HEK293 (cell line): ENCODE data around the gene FER1L5.

Experiments
- AEBP2 ChIP-seq: fragments of 450-650 bp; formaldehyde crosslinking; IDR thresholded peaks from 2 replicates; pipeline ENCODE4 v1.5.1; 2016; ENCODE audit warnings: missing biosample characterization, missing genetic modification characterization, borderline replicate concordance
- KLF10 ChIP-seq: fragments of 450-650 bp; IDR thresholded peaks from 2 replicates; pipeline ENCODE4 v1.5.1; 2018; ENCODE audit warnings: missing biosample characterization, mild to moderate bottlenecking, missing genetic modification characterization
- KLF7 ChIP-seq: fragments of 450-650 bp; formaldehyde crosslinking; IDR thresholded peaks from 2 replicates; pipeline ENCODE4 v1.5.1; 2016; ENCODE audit warnings: missing biosample characterization, missing genetic modification characterization, borderline replicate concordance
- MZF1 ChIP-seq: fragments of 450-650 bp; formaldehyde crosslinking; IDR thresholded peaks from 2 replicates; pipeline ENCODE4 v1.5.1; 2017; ENCODE audit warnings: missing biosample characterization, missing genetic modification characterization, borderline replicate concordance
- REPIN1 ChIP-seq: fragments of 450-650 bp; formaldehyde crosslinking; IDR thresholded peaks from 2 replicates; pipeline ENCODE4 v1.5.1; 2017; ENCODE audit warnings: missing biosample characterization, missing genetic modification characterization, low read depth
- YY1 ChIP-seq: fragments of 450-650 bp; formaldehyde crosslinking; IDR thresholded peaks from 2 replicates; pipeline ENCODE4 v1.5.1; 2018; ENCODE audit warnings: missing biosample characterization, missing genetic modification characterization
- ZBTB11 ChIP-seq: fragments of 450-650 bp; formaldehyde crosslinking; conservative IDR thresholded peaks from 2 replicates; pipeline ENCODE4 v1.5.1; 2016; ENCODE audit warnings: low read depth, missing biosample characterization, missing genetic modification characterization
- ZBTB44 ChIP-seq: fragments of 450-650 bp; IDR thresholded peaks from 2 replicates; pipeline ENCODE4 v1.5.1; 2018; ENCODE audit warnings: missing biosample characterization, mild to moderate bottlenecking, missing genetic modification characterization
- ZFP37 ChIP-seq: fragments of 450-650 bp; formaldehyde crosslinking; IDR thresholded peaks from 2 replicates; pipeline ENCODE4 v1.5.1; 2016; ENCODE audit warnings: missing biosample characterization, missing genetic modification characterization
- ZNF112 ChIP-seq: fragments of 450-650 bp; formaldehyde crosslinking; IDR thresholded peaks from 2 replicates; pipeline ENCODE4 v1.5.0; 2017; ENCODE audit warnings: missing biosample characterization, missing genetic modification characterization
- ZNF133 ChIP-seq: fragments of 450-650 bp; formaldehyde crosslinking; IDR thresholded peaks from 2 replicates; pipeline ENCODE4 v1.5.1; 2016; ENCODE audit warnings: missing biosample characterization, missing genetic modification characterization
- ZNF148 ChIP-seq: fragments of 450-650 bp; formaldehyde crosslinking; IDR thresholded peaks from 2 replicates; pipeline ENCODE4 v1.5.0; 2017; ENCODE audit warnings: missing biosample characterization, missing genetic modification characterization, borderline replicate concordance
- ZNF169 ChIP-seq: fragments of 450-650 bp; formaldehyde crosslinking; IDR thresholded peaks from 2 replicates; pipeline ENCODE4 v1.5.1; 2016; ENCODE audit warnings: missing biosample characterization, missing genetic modification characterization
- ZNF214 ChIP-seq: fragments of 450-650 bp; formaldehyde crosslinking; IDR thresholded peaks from 2 replicates; pipeline ENCODE4 v1.5.1; 2017; ENCODE audit warnings: missing biosample characterization, mild to moderate bottlenecking, missing genetic modification characterization, borderline replicate concordance
- ZNF274 ChIP-seq, 2 experiments: fragments of 200-500 bp in 1 of 2; fragments of 450-650 bp in 1 of 2; sonication (Bioruptor generic) in 1 of 2; formaldehyde crosslinking in 1 of 2; IDR thresholded peaks; 2 replicates each; pipeline versions ENCODE4 v1.5.1 to v1.6.1; 2014 to 2016; ENCODE audit warnings: borderline replicate concordance in 1 of 2, inconsistent platforms in 1 of 2, low read length in 1 of 2, missing biosample characterization in 1 of 2, missing genetic modification characterization in 1 of 2
- ZNF37A ChIP-seq: fragments of 450-650 bp; IDR thresholded peaks from 2 replicates; pipeline ENCODE4 v1.5.1; 2018; ENCODE audit warnings: missing biosample characterization, missing genetic modification characterization
- ZNF660 ChIP-seq: fragments of 450-650 bp; IDR thresholded peaks from 2 replicates; pipeline ENCODE4 v1.5.1; 2018; ENCODE audit warnings: missing biosample characterization, mild to moderate bottlenecking, missing genetic modification characterization
- ZSCAN16 ChIP-seq: fragments of 450-650 bp; formaldehyde crosslinking; IDR thresholded peaks from 2 replicates; pipeline ENCODE4 v1.5.1; 2016; ENCODE audit warnings: missing biosample characterization, missing genetic modification characterization
- TF ChIP-seq, protein P1 (sequence below): fragments of 450-650 bp; formaldehyde crosslinking; IDR thresholded peaks from 2 replicates; pipeline ENCODE4 v1.5.1; 2016; ENCODE audit warnings: missing biosample characterization, missing genetic modification characterization, borderline replicate concordance
- TF ChIP-seq, protein P2 (sequence below): IDR thresholded peaks from 2 replicates; pipeline ENCODE4 v1.6.1; 2011; ENCODE audit warnings: mild to moderate bottlenecking, low read depth, low read length, borderline replicate concordance

Gene FER1L5

DNA sequence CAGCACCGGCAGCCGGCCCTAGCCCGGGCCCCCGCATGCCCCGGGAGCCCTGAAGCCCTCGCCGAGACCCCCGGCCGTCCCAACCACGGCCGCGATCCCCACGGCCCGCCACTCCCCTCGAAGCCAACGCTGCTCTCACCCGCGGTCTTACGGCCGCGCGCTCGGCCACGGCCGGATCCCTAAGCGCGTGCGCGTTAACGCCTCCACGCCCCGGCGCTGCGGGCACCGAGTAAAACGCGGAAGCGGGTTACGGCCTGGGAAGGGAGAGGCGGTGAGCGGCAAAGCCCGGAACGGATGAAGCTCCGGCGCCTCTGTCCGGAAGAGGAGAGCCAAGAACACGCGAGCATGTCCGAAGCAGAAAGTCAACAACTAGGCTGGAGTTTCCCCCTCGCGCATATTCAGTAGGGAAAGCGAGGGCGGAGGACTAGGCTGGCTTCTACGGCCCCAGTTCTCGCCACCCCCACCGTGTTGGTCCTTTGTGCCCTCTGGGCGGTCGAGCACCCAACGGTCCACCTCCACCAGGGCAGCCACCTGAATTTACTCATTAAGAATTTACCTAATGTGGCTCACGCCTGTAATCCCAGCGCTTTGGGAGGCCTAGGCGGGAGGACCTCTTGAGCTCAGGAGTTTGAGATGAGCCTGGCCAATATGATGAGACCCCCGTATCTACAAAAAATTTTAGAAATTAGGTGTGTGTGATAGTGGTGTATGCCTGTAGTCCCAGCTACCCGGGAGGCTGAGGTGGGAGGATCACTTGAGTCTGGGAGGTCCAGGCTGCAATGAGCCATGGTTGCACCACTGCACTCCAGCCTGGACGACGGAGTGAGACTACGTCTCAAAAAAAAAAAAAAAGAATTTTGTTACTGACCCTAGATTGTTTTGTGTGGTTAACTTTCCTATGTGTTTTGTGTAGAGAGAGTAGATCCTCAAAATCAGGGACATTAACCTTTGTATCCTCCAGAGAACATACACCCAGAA lies 4.1 kb upstream of the FER1L5 start, which contains the start of gene KANSL3 (continued):
- no peak for TF ChIP-seq MZF1
- TF ChIP-seq ZNF169: no peak
- TF ChIP-seq ZNF133 (tag by site-specific recombination): no peak
- TF ChIP-seq ZNF660 (tag by site-specific recombination): peak; percentile 97
- no peak for TF ChIP-seq ZNF112 (tag by site-specific recombination)
- TF ChIP-seq ZBTB11: peak; percentile 51; the same call in 1 of the 2 replicates
- peak; percentile 68; the same call in 1 of the 2 replicates for TF ChIP-seq ZBTB44
- TF ChIP-seq, protein P1, sequence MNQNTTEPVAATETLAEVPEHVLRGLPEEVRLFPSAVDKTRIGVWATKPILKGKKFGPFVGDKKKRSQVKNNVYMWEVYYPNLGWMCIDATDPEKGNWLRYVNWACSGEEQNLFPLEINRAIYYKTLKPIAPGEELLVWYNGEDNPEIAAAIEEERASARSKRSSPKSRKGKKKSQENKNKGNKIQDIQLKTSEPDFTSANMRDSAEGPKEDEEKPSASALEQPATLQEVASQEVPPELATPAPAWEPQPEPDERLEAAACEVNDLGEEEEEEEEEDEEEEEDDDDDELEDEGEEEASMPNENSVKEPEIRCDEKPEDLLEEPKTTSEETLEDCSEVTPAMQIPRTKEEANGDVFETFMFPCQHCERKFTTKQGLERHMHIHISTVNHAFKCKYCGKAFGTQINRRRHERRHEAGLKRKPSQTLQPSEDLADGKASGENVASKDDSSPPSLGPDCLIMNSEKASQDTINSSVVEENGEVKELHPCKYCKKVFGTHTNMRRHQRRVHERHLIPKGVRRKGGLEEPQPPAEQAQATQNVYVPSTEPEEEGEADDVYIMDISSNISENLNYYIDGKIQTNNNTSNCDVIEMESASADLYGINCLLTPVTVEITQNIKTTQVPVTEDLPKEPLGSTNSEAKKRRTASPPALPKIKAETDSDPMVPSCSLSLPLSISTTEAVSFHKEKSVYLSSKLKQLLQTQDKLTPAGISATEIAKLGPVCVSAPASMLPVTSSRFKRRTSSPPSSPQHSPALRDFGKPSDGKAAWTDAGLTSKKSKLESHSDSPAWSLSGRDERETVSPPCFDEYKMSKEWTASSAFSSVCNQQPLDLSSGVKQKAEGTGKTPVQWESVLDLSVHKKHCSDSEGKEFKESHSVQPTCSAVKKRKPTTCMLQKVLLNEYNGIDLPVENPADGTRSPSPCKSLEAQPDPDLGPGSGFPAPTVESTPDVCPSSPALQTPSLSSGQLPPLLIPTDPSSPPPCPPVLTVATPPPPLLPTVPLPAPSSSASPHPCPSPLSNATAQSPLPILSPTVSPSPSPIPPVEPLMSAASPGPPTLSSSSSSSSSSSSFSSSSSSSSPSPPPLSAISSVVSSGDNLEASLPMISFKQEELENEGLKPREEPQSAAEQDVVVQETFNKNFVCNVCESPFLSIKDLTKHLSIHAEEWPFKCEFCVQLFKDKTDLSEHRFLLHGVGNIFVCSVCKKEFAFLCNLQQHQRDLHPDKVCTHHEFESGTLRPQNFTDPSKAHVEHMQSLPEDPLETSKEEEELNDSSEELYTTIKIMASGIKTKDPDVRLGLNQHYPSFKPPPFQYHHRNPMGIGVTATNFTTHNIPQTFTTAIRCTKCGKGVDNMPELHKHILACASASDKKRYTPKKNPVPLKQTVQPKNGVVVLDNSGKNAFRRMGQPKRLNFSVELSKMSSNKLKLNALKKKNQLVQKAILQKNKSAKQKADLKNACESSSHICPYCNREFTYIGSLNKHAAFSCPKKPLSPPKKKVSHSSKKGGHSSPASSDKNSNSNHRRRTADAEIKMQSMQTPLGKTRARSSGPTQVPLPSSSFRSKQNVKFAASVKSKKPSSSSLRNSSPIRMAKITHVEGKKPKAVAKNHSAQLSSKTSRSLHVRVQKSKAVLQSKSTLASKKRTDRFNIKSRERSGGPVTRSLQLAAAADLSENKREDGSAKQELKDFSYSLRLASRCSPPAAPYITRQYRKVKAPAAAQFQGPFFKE (tag by site-specific recombination): no peak
- peak; percentile 50; the same call in 1 of the 2 replicates for TF ChIP-seq KLF10 (tag by site-specific recombination)
- peak; percentile 94 for TF ChIP-seq REPIN1
- peak; percentile 72; the same call in 1 of the 2 replicates for TF ChIP-seq ZFP37
- no peak for TF ChIP-seq AEBP2 (tag by site-specific recombination)
- TF ChIP-seq, protein P2, sequence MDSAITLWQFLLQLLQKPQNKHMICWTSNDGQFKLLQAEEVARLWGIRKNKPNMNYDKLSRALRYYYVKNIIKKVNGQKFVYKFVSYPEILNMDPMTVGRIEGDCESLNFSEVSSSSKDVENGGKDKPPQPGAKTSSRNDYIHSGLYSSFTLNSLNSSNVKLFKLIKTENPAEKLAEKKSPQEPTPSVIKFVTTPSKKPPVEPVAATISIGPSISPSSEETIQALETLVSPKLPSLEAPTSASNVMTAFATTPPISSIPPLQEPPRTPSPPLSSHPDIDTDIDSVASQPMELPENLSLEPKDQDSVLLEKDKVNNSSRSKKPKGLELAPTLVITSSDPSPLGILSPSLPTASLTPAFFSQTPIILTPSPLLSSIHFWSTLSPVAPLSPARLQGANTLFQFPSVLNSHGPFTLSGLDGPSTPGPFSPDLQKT: no peak
- TF ChIP-seq ZSCAN16 (tag by site-specific recombination): no peak
- TF ChIP-seq ZNF274 (IDR thresholded peaks at IDR 0.05; ENCODE audit: low read length): no peak
- no peak for TF ChIP-seq ZNF274 (tag by site-specific recombination; IDR thresholded peaks at IDR 0.05; ENCODE audit: borderline replicate concordance)
- peak; percentile 92 for TF ChIP-seq KLF7 (tag by site-specific recombination)
- no peak for TF ChIP-seq ZNF214 (tag by site-specific recombination)
- TF ChIP-seq ZNF148 (tag by site-specific recombination): peak; percentile 87; the same call in 1 of the 2 replicates
- TF ChIP-seq ZNF37A: no peak
- peak; percentile 78; the same call in 1 of the 2 replicates for TF ChIP-seq YY1 (tag by site-specific recombination)
